Nephron progenitor cell (in vitro differentiated cells): ENCODE measurements around the gene GALNT14.
A peak's percentile ranks its signal among the peaks of the same experiment; 100 is the strongest.

Experiments used
- DNase-seq: peaks from one replicate; pipeline ENCODE4 v3.0.0; 2021
- H3K27ac Mint-ChIP-seq: 2 replicates; pipeline ENCODE4 v1.8.0; 2021; ENCODE audit warnings: mild to moderate bottlenecking, moderate library complexity, mixed read lengths
- H3K27me3 Mint-ChIP-seq: 2 replicates; pipeline ENCODE4 v1.8.0; 2021; ENCODE audit warnings: mild to moderate bottlenecking, low read depth, mixed read lengths; ENCODE audit not compliant: poor library complexity
- H3K36me3 Mint-ChIP-seq: 2 replicates; pipeline ENCODE4 v1.8.0; 2021; ENCODE audit warnings: low read depth, mixed read lengths
- H3K4me1 Mint-ChIP-seq: 2 replicates; pipeline ENCODE4 v1.8.0; 2021; ENCODE audit warnings: mixed read lengths
- H3K4me3 Mint-ChIP-seq: 2 replicates; pipeline ENCODE4 v1.8.0; 2021; ENCODE audit warnings: mild to moderate bottlenecking, moderate library complexity, mixed read lengths
- H3K9me3 Mint-ChIP-seq: 2 replicates; pipeline ENCODE4 v1.8.0; 2021; ENCODE audit warnings: mild to moderate bottlenecking, moderate library complexity, mixed read lengths
- CTCF ChIP-seq: fragments of 200-600 bp; sonication (generic); IDR thresholded peaks from 2 replicates; pipeline ENCODE4 v1.5.0; 2021; ENCODE audit warnings: antibody characterized with exemption

Gene GALNT14

GRCh38 chr2:31054842-31055388, 83.3 kb downstream of the GALNT14 start:
- Mint-ChIP-seq H3K27ac (no peak overlapping the region), H3K4me1 (no peaks in the 10 kb centered on the region), H3K27me3 (peaks cover 10% of the 10 kb centered on the region), H3K4me3 (no peak overlapping the region), H3K36me3 (no peaks in the 10 kb centered on the region), H3K9me3 (peaks cover under 1% of the 10 kb centered on the region)
- TF ChIP-seq CTCF, result no peak
- no peak for DNase-seq

DNA sequence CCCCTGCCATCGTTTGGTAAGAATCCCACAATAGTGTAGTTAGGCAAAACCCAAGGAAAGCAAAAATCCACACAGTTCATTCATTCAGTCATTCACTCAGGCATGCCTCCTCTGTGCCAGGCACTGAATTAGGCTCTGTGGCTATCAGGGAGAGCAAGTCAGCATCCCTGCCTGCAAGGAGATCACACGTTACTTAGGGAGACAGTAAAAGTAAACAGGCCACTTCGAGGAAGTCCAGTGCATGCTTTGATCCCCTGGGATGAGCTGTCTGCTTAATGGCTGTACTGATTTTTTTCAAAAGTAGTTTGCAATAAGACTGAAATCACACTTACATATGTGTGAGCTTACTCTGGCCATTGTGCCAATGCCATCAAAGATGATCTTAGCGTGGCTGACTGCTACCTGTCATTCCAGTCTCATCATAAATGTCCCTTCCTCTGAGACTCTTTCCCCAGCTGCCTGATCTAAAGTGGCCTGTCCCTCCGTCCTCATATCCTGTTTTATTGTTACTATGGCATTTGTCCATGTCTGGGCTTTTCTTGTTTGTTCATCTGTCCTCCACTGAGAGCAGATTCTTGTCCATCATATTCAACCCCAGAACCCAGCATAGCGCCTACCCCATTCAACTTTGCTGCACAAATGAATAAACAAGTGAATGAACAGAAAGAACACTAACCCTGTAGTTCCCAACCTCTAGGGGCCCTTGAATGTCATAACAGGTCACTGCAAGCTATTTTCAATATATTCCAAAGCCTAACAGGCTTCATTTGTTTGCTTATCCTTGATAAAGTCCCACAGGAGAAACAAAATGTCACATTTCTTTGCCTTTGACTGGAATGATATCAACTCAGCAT, 84.1 kb downstream of the GALNT14 start:
- no peaks in the 10 kb centered on the region for H3K9me3 Mint-ChIP-seq
- no peak overlapping the region for H3K27ac Mint-ChIP-seq
- no peak for TF ChIP-seq CTCF
- no peaks in the 10 kb centered on the region for H3K4me1 Mint-ChIP-seq
- H3K27me3 Mint-ChIP-seq, result peaks cover 6% of the 10 kb centered on the region
- H3K4me3 Mint-ChIP-seq, result no peak overlapping the region
- no peaks in the 10 kb centered on the region for H3K36me3 Mint-ChIP-seq
- DNase-seq, result no peak

- Mint-ChIP-seq H3K4me3 (no peak overlapping the region), H3K9me3 (no peaks in the 10 kb centered on the region), H3K4me1 (no peaks in the 10 kb centered on the region), H3K27me3 (peaks cover 6% of the 10 kb centered on the region), H3K27ac (no peak overlapping the region), H3K36me3 (no peaks in the 10 kb centered on the region)
- no peak for TF ChIP-seq CTCF
- DNase-seq, result no peak
These were observed 86.0 kb downstream of the GALNT14 start for GRCh38 chr2:31052284-31052683.

DNA sequence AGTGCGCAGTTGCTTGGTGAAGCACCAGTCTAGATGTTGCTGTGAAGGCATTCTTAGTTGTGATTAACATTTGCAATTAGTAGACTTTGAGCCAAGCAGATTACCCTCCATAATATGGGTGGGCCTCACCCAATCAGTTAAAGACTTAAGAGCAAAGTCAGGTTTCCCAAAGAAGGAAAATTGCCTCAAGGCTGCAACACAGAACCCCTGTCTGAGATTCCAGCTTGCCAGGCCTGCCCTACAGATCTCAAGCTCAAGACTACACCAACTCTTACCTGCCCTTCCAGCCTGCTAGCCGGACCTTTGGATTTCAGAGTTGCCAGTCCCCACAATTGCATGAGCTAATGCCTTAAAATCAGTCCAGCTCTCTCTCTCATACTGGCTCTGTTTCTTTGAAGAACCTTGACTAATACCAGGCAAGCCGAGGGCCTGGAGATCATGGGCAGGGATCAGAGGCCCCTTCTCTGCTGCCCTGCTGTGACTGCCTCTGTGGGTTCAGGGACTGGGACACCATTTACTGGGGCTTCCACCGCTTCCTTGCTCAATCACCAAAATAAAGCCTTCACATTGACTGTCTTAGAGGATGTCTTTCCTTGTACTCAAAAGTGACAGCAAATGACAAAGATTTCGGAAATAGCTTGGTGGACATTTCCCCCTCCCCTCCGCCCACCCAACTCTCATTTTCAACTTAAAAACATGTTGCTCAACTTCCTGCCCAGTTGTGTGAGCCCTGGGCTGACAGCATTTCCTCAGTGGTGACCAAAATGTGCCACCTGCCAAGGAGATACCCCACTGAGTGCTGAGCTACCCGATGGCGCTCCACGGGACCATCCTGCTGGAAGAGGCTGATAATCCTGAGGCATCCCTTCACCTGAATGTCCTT, 86.7 kb downstream of the GALNT14 start:
- DNase-seq, result no peak
- Mint-ChIP-seq H3K4me1 (no peaks in the 10 kb centered on the region), H3K36me3 (no peaks in the 10 kb centered on the region), H3K9me3 (no peaks in the 10 kb centered on the region), H3K27me3 (peaks cover 6% of the 10 kb centered on the region), H3K27ac (no peak overlapping the region), H3K4me3 (no peak overlapping the region)
- no peak for TF ChIP-seq CTCF

DNA sequence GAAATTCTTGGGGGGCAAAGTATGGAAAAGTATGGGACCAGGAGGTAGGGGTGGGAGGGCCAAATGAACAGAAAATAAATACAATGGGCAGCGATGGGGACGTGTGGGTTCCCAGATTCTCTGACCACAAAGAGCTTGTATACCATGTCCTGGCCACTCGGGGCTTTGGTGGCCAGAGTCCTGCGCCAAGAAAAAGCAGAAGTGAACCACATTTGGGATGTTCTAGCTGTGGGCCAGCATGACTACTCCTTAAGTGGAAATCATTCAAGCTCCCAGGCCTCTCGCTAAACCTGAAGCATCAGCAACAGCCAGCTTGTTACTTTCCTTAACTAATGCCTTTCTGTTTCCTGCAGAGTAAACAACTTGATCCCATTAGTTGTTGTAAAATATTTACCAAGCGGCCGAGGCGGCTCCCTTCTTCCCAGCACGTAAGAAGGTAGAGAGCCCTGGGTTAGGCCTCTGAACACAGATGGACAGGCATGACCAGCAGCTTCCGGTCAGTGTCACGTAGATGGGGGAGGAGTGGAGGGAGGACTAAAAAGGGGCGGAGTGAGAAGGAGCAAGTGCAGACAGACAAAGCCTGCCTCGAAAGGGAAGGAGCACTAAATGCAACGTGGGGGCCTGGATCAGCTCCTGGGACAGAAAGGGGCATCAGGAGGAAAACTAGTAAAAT, 88.2 kb downstream of the GALNT14 start:
- TF ChIP-seq CTCF, result no peak
- Mint-ChIP-seq H3K9me3 (no peaks in the 10 kb centered on the region), H3K4me1 (no peaks in the 10 kb centered on the region), H3K4me3 (no peak overlapping the region), H3K27ac (peak overlapping the region; percentile 29), H3K36me3 (no peaks in the 10 kb centered on the region), H3K27me3 (peaks cover 3% of the 10 kb centered on the region)
- DNase-seq, result no peak
